Skeletal muscle cell (primary cell): ENCODE data around the gene ADGRA1.
A peak's percentile ranks its signal among the peaks of the same experiment; 100 is the strongest.

ENCODE experiments used
- DNase-seq: peaks from one replicate; pipeline ENCODE4 v3.0.0-alpha.2; 2010; ENCODE audit warnings: low read depth
- H3K4me3 ChIP-seq: 2 replicates; pipeline ENCODE4 v1.5.1; 2011; ENCODE audit warnings: low read depth, mild to moderate bottlenecking, control low read depth, low read length, moderate library complexity

Gene ADGRA1

DNA sequence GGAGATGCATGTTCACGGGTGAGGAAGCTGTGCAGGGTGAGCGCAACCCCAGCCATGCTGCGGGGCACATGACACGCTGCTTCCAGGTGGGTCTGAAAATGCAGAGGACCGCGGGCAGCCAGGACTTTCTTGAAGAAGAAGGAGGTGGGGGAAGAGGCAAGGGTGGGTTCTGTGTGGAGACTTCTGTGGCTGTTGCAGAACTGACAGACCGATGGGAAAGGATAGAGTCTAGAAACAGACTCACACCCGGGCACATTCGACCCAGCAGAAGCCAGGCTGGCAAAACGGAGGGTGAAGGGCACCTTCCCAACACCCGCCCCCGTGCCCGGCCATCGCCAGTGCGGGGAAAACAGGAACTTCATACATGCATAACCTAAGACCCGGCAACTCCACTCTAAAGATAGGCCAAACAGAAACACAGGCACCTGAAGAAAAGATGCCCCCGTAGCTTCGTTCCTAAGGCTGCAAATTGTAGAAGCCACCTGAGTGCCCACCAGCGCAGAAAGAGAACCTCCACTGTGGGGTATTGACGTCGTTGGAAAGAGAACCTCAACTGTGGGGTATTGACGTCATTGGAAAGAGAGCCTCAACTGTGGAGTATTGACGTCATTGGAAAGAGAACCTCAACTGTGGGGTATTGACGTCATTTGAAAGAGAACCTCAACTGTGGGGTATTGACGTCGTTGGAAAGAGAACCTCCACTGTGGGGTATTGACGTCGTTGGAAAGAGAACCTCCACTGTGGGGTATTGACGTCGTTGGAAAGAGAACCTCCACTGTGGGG, 67.5 kb downstream of the ADGRA1 start:
- no peak for DNase-seq
- no peak overlapping the region for H3K4me3 ChIP-seq

- no peak overlapping the region for H3K4me3 ChIP-seq
- DNase-seq = no peak
Measured at GRCh38 chr10:133156674-133157579, 69.2 kb downstream of the ADGRA1 start.

GRCh38 chr10:133157662-133158436, 70.1 kb downstream of the ADGRA1 start:
- no peak for DNase-seq
- H3K4me3 ChIP-seq = no peak overlapping the region

- no peak for DNase-seq
- H3K4me3 ChIP-seq = no peak overlapping the region
Measured at GRCh38 chr10:133158437-133158755, 70.7 kb downstream of the ADGRA1 start.

GRCh38 chr10:133158756-133159610, 71.3 kb downstream of the ADGRA1 start:
- no peak overlapping the region for H3K4me3 ChIP-seq

GRCh38 chr10:133159611-133159949, 71.9 kb downstream of the ADGRA1 start:
- no peak for DNase-seq
- H3K4me3 ChIP-seq = no peak overlapping the region

More at GRCh38 chr10:133158756-133159610, 71.3 kb downstream of the ADGRA1 start:
- DNase-seq = no peak

DNA sequence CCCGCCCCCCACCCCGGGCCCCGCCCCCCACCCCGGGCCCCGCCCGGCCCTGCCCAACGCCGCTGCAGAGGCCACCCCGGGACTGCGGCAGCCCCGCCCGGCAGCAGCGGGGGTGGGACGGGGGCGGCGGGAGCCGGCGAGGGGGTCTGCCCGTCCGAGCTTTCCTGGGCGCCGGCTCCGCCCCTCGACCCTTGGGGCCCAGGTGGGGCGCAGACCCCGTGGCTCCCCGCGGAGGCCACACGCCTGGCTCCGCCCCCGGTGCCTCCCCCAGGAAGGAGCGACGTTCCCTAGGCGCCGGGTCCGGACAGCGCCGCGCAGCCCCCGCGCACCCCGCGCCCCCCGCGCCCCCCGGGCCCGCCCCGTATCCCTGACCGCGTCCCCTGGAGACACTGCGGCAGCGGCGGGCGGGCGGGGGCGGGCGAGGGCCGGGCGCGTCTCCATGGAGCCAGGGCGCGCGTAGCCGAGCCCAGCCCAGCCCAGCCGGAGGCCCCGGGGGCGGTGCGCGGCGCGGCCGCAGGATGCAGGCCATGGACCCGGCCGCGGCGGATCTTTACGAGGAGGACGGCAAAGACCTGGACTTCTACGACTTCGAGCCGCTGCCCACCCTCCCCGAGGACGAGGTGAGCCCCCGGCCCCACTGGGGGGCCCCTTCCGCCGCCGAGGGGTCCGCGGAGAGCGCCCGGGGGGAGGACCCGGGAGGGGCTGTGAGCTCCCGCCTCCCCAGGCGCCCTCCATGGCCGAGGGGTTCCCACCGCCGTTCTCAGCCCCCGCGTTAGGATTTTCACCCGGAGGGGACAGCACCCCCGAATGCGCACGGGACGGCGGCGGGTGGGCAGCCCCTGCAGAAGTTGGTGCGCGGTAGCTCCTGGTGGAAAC, 72.5 kb downstream of the ADGRA1 start, which contains the start of gene KNDC1:
KNDC1 (plus strand) TSS at position 270 of the 876 bp plus-strand sequence; CDS start at position 519, 249 bp downstream.
- no peak for DNase-seq

GRCh38 chr10:133160826-133161471, 73.2 kb downstream of the ADGRA1 start:
- H3K4me3 ChIP-seq = peak overlapping the region; percentile 64
- no peak for DNase-seq

More for the DNA sequence above, 72.5 kb downstream of the ADGRA1 start, which contains the start of gene KNDC1:
- H3K4me3 ChIP-seq = peak within 1 kb of the TSS; percentile 64

GRCh38 chr10:133161486-133162109, 73.9 kb downstream of the ADGRA1 start:
- DNase-seq = no peak
- H3K4me3 ChIP-seq = no peak overlapping the region

DNA sequence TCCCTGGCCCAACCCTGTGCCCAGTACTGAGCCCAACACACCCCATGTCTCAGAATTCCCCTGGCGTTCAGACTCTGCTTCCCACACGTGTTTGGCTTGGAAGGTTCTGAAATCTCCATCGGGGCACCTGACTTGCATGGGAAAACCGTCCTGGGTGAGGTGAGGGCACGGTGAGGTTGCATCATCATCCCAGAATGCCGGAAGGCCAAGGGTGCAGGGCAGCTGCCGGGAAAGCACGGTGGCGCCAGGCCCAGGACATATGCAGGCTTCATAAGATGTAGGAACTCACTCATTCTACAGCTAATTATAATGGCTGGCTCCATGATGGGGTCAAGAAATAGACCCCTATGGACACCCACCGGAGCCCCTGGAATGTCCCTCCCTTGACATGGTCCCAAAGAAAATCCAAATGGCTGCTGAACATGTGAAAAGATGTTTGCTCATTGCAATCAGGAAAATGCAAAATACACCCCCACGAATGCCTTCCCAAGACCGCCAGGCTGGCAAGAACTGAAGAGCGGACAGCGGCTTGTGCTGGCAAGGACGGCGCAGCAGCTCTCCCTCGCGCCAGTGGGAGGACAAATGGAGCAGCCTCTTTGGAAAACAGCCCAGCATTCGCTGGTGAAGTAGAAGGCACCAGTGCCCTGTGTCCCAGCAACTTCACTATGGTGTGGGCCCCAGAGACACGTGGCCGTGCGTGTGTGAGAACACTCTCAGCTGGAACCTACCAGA, 74.6 kb downstream of the ADGRA1 start:
- no peak overlapping the region for H3K4me3 ChIP-seq
- DNase-seq = no peak

DNA sequence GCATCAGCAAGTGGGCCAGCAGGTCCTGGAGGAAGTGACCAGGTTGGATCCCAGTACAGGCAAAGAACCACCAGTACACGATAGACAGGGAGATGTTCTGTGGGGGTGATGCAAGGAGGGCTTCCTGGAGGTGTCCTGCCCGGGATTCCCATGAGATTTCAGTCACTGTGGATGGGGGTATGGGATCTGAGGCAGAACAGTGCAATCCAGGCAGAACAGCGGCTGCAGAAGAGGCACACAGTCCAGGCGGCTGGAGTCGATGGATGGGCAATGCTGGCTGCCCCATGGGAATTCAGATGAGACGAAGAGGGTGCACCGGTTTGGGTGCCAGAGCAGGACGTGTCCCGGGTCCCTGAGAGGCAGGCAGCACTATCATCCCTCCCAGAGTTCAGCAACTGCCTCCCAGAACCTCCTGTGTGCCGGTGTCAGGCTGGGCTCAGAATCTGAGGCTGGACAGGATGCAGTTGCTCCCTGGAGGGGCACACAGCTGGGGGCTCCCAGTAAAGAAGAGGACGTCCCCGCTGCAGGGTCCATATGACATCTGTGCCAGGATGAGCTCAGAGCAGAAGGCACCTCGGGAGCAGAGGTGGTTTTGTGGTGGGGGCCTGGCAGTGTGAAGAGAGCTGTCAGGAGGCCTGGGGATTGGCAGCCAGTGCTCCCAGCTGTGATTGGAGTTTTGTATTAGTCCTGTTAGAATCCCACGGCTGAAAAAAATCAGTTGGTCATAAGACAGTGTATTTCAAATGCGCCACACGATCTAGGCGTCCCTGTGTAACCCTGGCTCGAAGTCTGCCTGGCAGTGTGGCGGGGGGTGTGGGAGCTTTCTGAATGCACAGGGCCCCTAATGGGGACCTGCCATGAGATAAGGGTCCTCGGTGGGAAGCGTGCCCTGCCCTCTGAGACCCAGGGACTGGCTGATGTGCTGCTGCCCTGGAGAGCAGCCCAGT, 75.5 kb downstream of the ADGRA1 start:
- H3K4me3 ChIP-seq = no peak overlapping the region
- no peak for DNase-seq

DNA sequence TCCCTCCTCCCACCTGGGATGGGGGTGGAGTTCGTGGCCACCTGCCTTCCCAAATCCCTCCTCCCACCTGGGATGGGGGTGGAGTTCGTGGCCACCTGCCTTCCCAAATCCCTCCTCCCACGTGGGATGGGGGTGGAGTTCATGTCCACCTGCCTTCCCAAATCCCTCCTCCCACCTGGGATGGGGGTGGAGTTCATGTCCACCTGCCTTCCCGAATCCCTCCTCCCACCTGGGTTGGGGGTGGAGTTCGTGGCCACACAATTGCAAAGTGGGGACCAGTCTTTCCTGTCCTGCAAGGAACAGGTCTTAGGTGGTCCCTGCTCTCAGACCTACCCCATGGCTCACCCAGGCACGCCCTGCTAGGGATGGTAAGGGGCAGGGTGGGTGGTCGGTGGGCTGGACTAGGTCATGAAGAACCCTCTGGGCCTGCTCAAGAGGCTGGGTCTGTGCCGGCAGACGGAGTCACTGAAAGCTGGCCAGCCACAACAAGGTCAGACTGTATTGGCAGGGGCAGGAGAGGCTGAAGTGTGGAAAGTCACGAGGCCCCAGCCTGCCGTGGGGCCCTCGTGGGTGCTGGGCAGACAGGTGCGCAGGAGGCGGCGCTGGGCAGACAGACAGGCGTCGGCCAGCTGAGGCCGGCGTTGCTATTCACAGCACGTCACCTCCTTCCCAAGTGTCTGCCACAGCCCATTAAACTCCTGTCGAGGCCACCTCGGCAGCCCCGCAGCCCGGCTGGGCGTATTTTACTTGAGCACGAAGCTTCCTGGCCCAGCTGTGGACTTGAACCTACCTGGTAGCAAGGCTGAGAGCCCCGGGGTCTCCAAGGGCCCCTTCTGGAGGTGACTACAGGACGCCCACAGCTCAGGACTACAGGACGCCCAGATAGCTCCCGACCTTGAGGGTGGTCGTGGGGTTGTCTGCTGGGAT, 76.4 kb downstream of the ADGRA1 start:
- no peak for DNase-seq

DNA sequence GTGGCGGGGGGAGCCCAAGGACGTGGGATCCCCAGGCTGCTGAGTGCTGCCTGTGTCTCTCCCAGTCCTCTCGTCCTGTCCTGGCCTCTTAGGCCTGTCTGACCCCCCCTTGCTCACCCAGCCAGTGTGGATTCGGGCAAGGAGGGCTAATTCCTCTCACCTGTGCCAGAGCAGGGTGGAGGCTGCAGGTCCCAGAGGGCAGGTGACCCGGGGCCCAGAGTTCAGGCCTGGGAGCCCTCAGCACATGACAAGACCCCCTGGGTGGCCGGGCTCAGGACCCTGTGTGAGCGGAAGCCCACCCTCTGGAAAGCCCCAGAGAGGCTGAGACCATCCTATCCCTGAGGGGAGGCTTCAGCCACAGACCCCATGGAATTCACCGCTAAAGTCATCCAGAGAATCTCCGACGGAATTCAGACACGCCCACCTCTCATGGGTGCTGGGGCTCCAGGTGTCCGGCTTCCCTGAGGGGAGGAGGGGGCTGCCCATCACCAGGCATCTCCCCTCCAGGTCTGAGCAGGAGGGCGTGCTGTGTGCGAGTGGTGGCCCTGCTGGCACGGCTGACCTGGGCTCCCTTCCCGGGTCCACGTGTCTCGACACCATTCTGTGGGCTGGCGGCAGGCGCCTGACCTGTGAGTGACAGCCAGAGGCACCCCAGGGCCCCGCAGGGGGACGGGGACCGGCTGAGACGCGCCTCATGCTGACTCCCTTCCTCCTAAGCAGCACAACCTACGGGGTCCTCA, 77.3 kb downstream of the ADGRA1 start:
- no peak overlapping the region for H3K4me3 ChIP-seq
- no peak for DNase-seq

More for the DNA sequence above, 76.4 kb downstream of the ADGRA1 start:
- no peak overlapping the region for H3K4me3 ChIP-seq
